AG09309 (cell line): ENCODE results near the gene SZRD1.

ENCODE experiments used
- DNase-seq: peaks from one replicate; pipeline ENCODE4 v3.0.0-alpha.2; 2010; ENCODE audit warnings: low read depth
- H3K4me3 ChIP-seq: 2 replicates; pipeline ENCODE4 v1.5.1; 2011; ENCODE audit warnings: mild to moderate bottlenecking, low read depth, low read length, moderate library complexity; ENCODE audit not compliant: control insufficient read depth
- CTCF ChIP-seq: IDR thresholded peaks from 2 replicates; pipeline ENCODE4 v1.5.1; 2011; ENCODE audit warnings: mild to moderate bottlenecking, low read depth, low read length, inconsistent platforms; ENCODE audit not compliant: insufficient read depth, control insufficient read depth; ENCODE audit errors: missing control alignments

Gene SZRD1

GRCh38 chr1:16366722-16367257 lies at the start of gene SZRD1:
TSS of gene SZRD1 (plus strand) at chr1:16367242. CDS start at chr1:16367258, 16 bp downstream.
- H3K4me3 ChIP-seq = peak within 1 kb of the TSS; percentile 80
- TF ChIP-seq CTCF = no peak
- peak; percentile 98 for DNase-seq

GRCh38 chr1:16318555-16318954 lies 48.5 kb upstream of the SZRD1 start:
- no peak overlapping the region for H3K4me3 ChIP-seq
- peak; percentile 11 for DNase-seq
- no peak for TF ChIP-seq CTCF

GRCh38 chr1:16321176-16321867 lies 45.7 kb upstream of the SZRD1 start:
- DNase-seq = peak; percentile 4
- no peak for TF ChIP-seq CTCF
- no peak overlapping the region for H3K4me3 ChIP-seq

DNA sequence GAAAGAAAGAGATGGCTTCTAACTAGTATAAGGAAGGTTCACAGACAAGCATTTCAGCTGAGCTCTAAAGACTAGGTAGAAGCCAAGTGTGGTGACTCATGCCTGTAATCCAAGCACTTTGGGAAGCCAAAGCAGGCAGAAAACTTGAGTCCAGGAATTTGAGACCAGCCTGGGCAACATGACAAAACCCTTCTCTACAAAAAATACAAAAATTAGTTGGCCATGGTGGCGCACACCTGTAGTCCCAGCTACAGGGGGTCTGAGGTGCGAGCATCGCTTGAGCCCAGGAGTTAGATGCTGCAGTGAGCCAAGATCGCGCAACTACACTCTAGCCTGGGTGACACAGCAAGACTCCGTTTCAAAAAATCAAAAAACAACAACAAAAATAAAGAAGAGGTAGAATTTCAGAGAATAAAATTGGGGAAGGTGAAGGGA lies 42.6 kb upstream of the SZRD1 start:
- TF ChIP-seq CTCF = no peak
- DNase-seq = peak; percentile 41
- no peak overlapping the region for H3K4me3 ChIP-seq

GRCh38 chr1:16326833-16327404 lies 40.1 kb upstream of the SZRD1 start:
- H3K4me3 ChIP-seq = no peak overlapping the region
- DNase-seq = no peak
- no peak for TF ChIP-seq CTCF

DNA sequence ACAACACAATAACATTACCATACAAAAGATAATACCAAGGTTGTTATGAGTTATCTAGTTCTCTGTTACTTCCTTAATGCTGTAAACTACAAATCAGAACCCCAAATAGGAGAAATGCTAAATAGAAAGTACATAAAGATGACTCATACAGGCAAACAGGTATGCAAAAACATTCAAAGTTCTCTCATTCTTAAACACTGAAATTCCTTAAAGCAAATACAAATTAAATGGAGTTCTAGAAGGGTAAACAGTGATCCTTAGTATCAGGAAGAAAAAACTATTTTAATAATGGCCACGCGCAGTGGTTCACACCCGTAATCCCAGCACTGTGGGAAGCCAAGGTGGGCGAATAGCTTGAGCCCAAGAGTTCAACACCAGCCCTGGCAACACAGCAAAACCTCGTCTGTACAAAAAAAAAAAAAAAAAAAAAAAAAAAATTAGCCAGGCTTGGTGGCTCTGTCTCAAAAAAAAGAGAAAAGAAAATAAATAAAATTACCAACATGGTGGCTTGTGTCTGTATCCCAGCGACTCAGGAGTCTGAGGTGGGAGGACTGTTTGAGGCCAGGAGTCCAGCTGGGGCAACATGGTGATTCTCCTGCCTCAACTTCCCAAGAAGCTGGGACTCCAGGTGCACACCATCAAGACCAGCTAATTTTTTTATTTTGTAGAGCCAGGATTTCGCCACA lies 32.2 kb upstream of the SZRD1 start:
- no peak for DNase-seq
- no peak overlapping the region for H3K4me3 ChIP-seq
- no peak for TF ChIP-seq CTCF
